Activated naive CD4-positive, alpha-beta T cell treated with anti-CD3 and anti-CD28 coated beads, Interleukin-2, amount 50 U/mL, for 72 hours (primary cell): ENCODE data around the gene SEPTIN3. TPM values are rescaled to one million over a fixed set of nuclear protein-coding genes. Genes with fewer than 3 reads are reported as not detected.
A peak's percentile ranks its signal among the peaks of the same experiment; 100 is the strongest.

ENCODE experiments used
- ATAC-seq, 2 donors: fragments of 150-1000 bp; cut with Tn5 transposase; 2 replicates each; pipeline ENCODE4 v1.10.0; 2021; ENCODE audit warnings: mild to moderate bottlenecking in 2 of 2, moderate library complexity in 2 of 2
- DNase-seq, 2 donors: peaks; one replicate each; pipeline ENCODE4 v3.0.0; 2021 to 2022; ENCODE audit warnings: low spot score in 2 of 2
- H3K27ac Mint-ChIP-seq, 2 donors: one replicate each; pipeline ENCODE4 v1.8.0; 2022; ENCODE audit warnings: mild to moderate bottlenecking in 2 of 2, mixed read lengths in 2 of 2
- H3K36me3 Mint-ChIP-seq, 2 donors: one replicate each; pipeline ENCODE4 v1.8.0; 2022; ENCODE audit warnings: mixed read lengths in 2 of 2
- H3K9me3 Mint-ChIP-seq, 2 donors: one replicate each; pipeline ENCODE4 v1.8.0; 2022; ENCODE audit warnings: mixed read lengths in 2 of 2
- total RNA-seq, 2 donors: library from RNA; stranded (reverse); gene quantifications; one replicate each; pipeline ENCODE4 v1.2.3, GENCODE V29; 2022

The SEPTIN3 gene, protein sequence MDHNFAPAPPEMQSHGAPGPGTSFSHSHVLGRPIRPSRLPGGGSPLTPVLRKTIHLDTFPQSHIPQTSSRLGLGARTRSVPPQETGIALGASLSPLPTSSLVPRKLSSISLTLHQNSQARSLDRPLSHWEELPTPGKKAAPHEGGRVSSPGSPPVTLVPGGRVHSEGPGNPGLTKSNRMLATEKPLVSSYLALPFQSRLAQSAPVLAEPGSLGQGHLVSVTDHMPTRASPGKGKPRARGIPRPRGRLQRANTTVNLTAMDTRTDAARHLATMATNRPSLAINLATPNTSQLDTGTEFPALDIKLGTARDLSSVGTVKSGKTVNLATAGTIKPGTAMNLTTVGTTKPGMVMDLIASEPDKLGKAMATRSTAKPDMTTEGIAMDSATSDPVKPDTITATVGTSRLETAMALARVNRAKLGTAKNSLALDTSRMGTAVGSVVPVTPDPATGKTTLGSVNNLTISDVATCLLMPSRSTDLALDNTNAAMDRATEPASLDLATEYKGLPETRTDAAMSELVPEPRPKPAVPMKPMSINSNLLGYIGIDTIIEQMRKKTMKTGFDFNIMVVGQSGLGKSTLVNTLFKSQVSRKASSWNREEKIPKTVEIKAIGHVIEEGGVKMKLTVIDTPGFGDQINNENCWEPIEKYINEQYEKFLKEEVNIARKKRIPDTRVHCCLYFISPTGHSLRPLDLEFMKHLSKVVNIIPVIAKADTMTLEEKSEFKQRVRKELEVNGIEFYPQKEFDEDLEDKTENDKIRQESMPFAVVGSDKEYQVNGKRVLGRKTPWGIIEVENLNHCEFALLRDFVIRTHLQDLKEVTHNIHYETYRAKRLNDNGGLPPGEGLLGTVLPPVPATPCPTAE
- total RNA-seq = 1 to 10 TPM; 1.2 to 4.2 TPM

GRCh38 chr22:41969110-41969646 lies at the start of gene SEPTIN3:
Gene SEPTIN3 (plus strand): TSS chr22:41969443. CDS start chr22:41971493, 2,050 bp downstream.
- Mint-ChIP-seq H3K36me3 (no peaks in the 10 kb centered on the region), H3K27ac (no peak within 1 kb of the TSS), H3K9me3 (no peaks in the 10 kb centered on the region)
- DNase-seq = no peak
- ATAC-seq = no peak

DNA sequence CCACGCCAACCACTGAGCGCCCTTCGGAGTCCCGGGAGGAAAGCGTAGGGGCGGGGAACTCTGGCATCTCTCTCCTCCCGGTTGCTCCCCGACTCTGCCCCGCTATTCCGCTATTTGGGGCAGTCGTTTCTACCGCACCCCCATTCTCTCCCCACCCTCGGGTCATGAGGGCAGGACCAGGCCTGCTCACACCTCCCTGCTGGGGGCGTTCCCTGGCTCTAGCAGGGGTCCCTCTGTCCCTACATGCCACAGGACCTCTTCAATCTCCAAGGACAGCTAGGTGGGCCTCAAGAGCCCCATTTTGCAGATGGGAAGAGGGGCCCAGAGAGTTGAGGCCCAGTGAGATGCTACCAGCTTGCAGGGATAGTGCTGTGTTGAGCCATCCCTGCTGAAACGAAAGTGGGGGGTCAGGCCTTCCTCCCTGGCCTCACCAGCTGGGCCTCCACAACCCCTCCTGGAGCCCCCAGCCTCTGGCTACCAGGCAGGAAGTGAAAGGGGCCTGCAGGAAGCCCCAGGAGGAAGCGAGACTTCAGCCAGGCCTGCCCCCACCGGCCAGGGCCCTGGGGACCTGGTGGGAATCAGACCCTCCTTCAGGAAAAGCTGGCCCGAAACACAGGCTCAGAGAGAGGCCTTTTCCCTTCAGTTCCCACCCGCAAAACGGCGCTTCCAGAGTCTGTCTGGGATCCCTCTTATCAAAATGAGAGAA lies 48.8 kb upstream of the SEPTIN3 start:
- Mint-ChIP-seq H3K36me3 (no peaks in the 10 kb centered on the region), H3K27ac (peak overlapping the region in 1 of 2 donors; percentile 29), H3K9me3 (no peaks in the 10 kb centered on the region)
- no peak for DNase-seq
- no peak for ATAC-seq

DNA sequence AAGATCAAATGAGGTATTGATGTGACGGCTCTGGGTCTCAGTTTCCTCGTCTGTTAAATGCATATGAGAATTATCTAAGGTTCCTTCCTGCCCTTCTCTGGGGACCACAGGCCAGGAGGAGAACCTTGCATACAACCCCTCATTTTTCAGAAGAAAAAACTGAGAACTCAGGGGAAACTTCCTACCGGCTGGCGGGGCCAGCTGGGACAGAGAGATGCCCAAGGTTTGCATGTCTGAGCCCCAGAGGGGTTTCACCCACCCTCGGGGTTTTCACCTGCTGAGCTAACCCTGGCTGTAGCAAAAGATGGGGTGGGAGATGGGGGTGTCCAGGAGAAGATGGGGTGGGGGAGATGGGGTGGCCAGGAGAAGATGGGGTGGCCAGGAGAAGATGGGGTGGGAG lies 46.9 kb upstream of the SEPTIN3 start:
- H3K27ac Mint-ChIP-seq = no peak overlapping the region
- no peaks in the 10 kb centered on the region for H3K36me3 Mint-ChIP-seq

DNA sequence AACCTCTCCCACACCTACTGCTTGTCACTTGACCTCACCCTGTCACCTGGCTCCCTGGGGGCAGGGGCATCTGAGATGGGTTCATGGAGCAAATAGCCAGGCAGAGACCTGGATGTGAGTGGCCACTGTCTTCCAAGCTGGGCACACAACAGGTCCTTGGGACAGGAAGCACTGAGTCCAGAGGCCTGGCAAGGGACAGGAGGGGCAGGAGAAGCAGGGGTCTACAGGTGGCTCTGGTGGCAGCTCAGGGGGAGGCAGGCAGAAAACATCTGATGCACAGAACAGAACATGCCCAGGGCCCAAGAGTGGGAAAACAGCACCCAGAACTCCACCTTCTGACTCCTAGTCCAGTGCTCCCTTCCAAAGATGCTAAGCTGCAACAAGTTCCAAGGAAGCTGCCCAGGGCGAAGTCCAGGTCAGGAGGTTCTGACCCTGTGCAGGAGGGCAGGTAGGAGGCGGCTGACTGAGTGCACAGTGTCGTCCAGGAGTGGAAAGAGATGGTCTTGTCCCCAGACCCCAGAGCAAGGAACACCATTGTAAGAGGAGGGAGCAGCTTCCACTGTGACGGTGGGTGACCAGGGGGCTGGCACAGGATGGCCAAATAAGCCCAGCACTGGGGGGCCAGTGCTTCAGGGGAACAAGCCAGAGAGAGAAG lies 46.2 kb upstream of the SEPTIN3 start:
- ATAC-seq = no peak
- no peaks in the 10 kb centered on the region for H3K9me3 Mint-ChIP-seq
- no peak for DNase-seq
- no peak overlapping the region for H3K27ac Mint-ChIP-seq
- H3K36me3 Mint-ChIP-seq = no peaks in the 10 kb centered on the region

More for the DNA sequence above, 46.9 kb upstream of the SEPTIN3 start:
- no peak for ATAC-seq
- H3K9me3 Mint-ChIP-seq = no peaks in the 10 kb centered on the region
- no peak for DNase-seq

- Mint-ChIP-seq H3K27ac (no peak overlapping the region), H3K36me3 (no peaks in the 10 kb centered on the region), H3K9me3 (no peaks in the 10 kb centered on the region)
- ATAC-seq (no peak), DNase-seq (no peak)
Measured at GRCh38 chr22:41923595-41924276, 45.5 kb upstream of the SEPTIN3 start.

- ATAC-seq (peak; percentile 55 to 79), DNase-seq (peak in 1 of 2 donors; percentile 90)
- Mint-ChIP-seq H3K36me3 (no peaks in the 10 kb centered on the region), H3K9me3 (no peaks in the 10 kb centered on the region), H3K27ac (peak overlapping the region in 1 of 2 donors; percentile 44)
Measured at GRCh38 chr22:41925783-41926460, 43.3 kb upstream of the SEPTIN3 start.

- no peak for ATAC-seq
- DNase-seq = no peak
- Mint-ChIP-seq H3K36me3 (no peaks in the 10 kb centered on the region), H3K27ac (peak overlapping the region in 1 of 2 donors; percentile 79), H3K9me3 (no peaks in the 10 kb centered on the region)
Measured at GRCh38 chr22:41927813-41928212, 41.4 kb upstream of the SEPTIN3 start.

- Mint-ChIP-seq H3K36me3 (no peaks in the 10 kb centered on the region), H3K9me3 (no peaks in the 10 kb centered on the region), H3K27ac (peak overlapping the region in 1 of 2 donors; percentile 29)
- ATAC-seq (no peak), DNase-seq (no peak)
Measured at GRCh38 chr22:41928593-41929417, 40.4 kb upstream of the SEPTIN3 start.

DNA sequence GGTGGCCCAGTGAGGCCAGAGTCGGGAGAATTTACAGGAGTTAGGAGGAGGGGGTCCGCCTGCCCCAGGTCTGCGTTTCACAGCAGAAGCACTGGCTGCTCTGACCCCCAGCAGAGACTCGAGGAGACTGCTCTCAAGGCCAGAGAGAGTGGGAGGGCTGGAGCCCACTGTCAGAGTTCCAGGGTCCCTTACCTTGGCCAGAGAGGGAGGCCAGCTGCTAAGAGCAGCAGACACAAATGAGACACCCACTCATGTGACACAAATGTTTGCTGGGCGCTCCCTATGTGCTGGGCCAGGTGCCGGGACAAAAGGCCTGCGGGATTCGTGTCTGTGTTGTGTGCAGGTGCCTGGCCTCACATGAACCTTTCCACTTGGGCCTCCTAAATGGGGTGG lies 39.8 kb upstream of the SEPTIN3 start:
- Mint-ChIP-seq H3K27ac (peak overlapping the region in 1 of 2 donors; percentile 29), H3K9me3 (no peaks in the 10 kb centered on the region), H3K36me3 (no peaks in the 10 kb centered on the region)
- ATAC-seq = no peak
- DNase-seq = no peak

DNA sequence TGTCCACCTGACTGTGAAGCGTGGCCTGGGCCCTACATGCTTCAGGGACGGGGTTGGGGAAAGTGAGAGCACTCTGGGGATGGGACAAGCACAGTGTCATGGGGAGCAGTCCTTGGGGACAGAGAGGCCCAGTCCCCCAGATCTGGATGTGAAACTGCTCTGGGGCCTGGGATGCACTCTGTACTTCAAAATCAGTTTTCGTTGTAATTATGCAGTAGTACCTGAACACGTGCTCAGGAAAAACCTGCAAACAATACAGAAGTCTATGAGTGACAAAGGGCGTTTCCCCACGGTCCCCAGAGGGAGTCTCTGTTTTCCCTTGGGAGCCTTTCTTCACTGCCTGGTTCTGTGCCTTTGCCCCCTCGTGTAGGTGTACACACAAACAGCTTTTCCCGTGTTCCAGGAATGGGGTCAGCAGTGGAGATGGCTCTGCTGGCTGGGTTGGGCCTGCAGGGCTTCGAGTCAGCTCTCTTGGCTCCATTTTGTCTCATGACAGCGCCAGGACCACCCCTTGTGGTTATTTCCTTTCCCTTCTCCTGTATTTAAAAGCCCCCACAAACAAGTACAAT lies 37.5 kb upstream of the SEPTIN3 start:
- H3K9me3 Mint-ChIP-seq = no peaks in the 10 kb centered on the region
- no peak for DNase-seq
- ATAC-seq = no peak
- H3K36me3 Mint-ChIP-seq = peaks cover 0 to 4% of the 10 kb centered on the region in 2 donors
- peak overlapping the region in 1 of 2 donors; percentile 79 for H3K27ac Mint-ChIP-seq

DNA sequence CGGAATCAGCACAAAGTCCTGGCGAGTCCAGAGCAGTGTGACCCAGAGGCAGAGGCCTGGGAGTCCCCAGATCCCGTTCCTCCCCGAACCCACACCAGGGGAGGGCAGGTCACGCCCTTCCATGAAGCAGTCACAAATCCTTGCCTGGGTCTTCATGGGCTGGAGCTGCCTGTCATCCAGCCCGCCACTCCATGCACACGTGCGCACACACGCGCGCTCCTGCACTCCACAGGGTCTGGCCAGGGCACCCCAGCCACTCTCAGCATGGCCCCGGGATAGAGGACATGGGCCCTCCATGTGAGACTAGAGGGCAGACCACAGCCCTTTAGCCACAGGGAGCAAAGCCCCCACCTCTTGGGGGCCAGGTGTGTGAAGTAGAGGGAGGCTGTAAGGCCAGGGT lies 36.9 kb upstream of the SEPTIN3 start:
- Mint-ChIP-seq H3K27ac (no peak overlapping the region), H3K9me3 (no peaks in the 10 kb centered on the region), H3K36me3 (peaks cover 0 to 4% of the 10 kb centered on the region in 2 donors)
- DNase-seq (no peak), ATAC-seq (peak in 1 of 2 donors; percentile 3)

DNA sequence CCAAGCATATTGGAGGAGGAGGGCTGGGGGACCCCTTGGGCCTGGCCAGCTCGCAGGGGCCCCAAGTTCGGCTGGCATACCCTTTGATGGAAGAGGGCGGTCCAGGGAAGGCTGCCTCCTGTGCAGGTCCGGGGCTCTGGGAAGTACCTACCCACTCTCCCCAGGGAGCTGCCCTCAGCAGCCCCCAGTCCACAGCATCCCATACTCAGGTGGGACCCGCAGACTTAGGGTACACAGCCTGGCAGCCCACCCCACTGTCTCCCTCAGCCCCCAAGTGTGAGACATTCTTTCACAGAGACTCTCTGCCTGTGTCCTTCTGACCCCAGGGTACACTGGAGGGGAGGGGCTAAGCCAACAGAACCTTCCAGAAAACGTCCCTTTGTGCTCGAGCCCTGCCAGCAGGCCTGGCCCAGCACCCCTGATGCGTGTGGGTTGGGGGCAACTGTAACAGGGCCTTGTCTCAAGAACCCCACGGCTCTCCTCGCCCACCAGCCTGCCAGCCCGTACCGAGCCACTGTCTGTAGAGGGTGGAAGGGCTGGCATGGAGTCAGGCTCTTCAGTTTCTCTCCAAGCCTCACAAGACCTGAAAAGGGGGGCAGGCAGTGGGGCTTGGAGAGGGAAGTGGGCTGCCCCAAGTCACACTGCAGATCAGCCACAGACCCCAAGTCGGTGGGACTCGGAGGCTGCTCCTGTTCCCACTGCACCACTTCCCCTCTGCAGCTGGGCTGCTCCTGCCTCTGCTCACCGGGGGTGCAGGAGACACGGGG lies 35.6 kb upstream of the SEPTIN3 start:
- DNase-seq = no peak
- H3K36me3 Mint-ChIP-seq = peaks cover 2 to 4% of the 10 kb centered on the region in 2 donors
- ATAC-seq = peak in 1 of 2 donors; percentile 11
- no peaks in the 10 kb centered on the region for H3K9me3 Mint-ChIP-seq
- H3K27ac Mint-ChIP-seq = peak overlapping the region in 1 of 2 donors; percentile 61

DNA sequence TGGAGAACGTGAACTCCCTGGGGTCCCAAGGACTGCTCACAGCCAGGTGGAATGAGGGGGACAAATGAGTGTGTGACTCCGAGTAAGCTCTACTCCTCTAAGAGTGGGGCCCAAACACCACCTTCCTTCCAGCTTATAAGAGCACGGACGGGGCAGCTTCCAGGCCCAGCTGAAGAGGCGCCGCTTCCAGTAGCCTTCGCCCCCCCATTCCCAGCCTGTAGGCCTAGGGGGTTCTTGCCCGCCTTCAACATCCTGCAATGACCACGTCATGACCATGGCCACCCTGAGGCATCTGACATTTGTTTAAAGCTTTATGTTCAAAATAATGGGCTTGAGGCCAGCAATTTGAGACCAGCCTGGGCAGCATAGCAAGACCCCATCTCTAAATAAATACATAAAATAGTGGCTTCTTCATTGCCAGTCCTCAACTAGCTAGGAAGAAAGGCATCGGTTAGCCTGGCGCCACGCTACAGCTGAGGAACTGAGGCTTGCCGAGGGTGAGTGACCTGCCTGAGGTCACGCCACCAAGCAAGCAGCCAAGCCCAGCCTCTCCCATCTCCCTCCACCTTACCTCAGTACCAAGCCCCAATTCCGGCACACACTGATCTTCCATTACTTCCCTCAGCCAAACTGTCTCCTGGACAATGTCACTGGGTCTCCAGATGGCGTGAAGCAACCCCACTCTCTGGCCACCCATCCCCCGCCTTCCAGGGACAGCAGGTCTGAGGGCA lies 34.8 kb upstream of the SEPTIN3 start:
- ATAC-seq (no peak), DNase-seq (no peak)
- H3K36me3 Mint-ChIP-seq = peaks cover 8 to 10% of the 10 kb centered on the region in 2 donors
- H3K27ac Mint-ChIP-seq = no peak overlapping the region
- H3K9me3 Mint-ChIP-seq = no peaks in the 10 kb centered on the region
